HG03097 (cell line): ENCODE results near the gene LSP1.

Experiments used
- ATAC-seq: cut with Tn5 transposase; IDR thresholded peaks from one replicate; pipeline ENCODE4 v1.9.1; 2021; ENCODE audit not compliant: unreplicated experiment, low FRiP score

The LSP1 gene

GRCh38 chr11:1847006-1847735 is 5.7 kb upstream of the LSP1 start:
- no peak for ATAC-seq

GRCh38 chr11:1847926-1848639 is 4.8 kb upstream of the LSP1 start:
- ATAC-seq: no peak

- ATAC-seq: no peak
Observed at GRCh38 chr11:1848640-1849430, 4.0 kb upstream of the LSP1 start.

- no peak for ATAC-seq
Observed at GRCh38 chr11:1851468-1852180, 1.3 kb upstream of the LSP1 start.

- no peak for ATAC-seq
Observed at GRCh38 chr11:1852271-1852876, 510 bp upstream of the LSP1 start.

- no peak for ATAC-seq
Observed at GRCh38 chr11:1853376-1854131, 670 bp downstream of the LSP1 start.

GRCh38 chr11:1854132-1854948 is 1.5 kb downstream of the LSP1 start:
- ATAC-seq: peak; percentile 18

- peak; percentile 35 for ATAC-seq
Observed at GRCh38 chr11:1854949-1855885, 2.3 kb downstream of the LSP1 start.

GRCh38 chr11:1855886-1856265 is 3.0 kb downstream of the LSP1 start:
- no peak for ATAC-seq

- ATAC-seq: no peak
Observed at GRCh38 chr11:1856306-1857005, 3.6 kb downstream of the LSP1 start.

GRCh38 chr11:1857064-1857463 is 4.2 kb downstream of the LSP1 start:
- ATAC-seq: no peak

- ATAC-seq: no peak
Observed at GRCh38 chr11:1858154-1858553, 5.3 kb downstream of the LSP1 start.

GRCh38 chr11:1858576-1858975 is 5.7 kb downstream of the LSP1 start:
- no peak for ATAC-seq

GRCh38 chr11:1859004-1859403 is 6.1 kb downstream of the LSP1 start:
- ATAC-seq: no peak

- ATAC-seq: no peak
Observed at GRCh38 chr11:1860108-1860507, 7.2 kb downstream of the LSP1 start.

- ATAC-seq: no peak
Observed at GRCh38 chr11:1861435-1862411, 8.8 kb downstream of the LSP1 start.
